ENCODE data around the gene TSPAN14. TPM values are rescaled to one million over a fixed set of nuclear protein-coding genes. Genes with fewer than 3 reads are reported as not detected.
"Not testable (repeated sequence)": the region's sequence is repeated elsewhere in the genome, so short reads cannot be mapped to it uniquely, and the experiment has no call there.

The TSPAN14 gene
- total RNA-seq, 1 donor from 2014 or later: 35.7 TPM

GRCh38 chr10:80530251-80530650 lies 76.1 kb downstream of the TSPAN14 start:
- DNase-seq: no peak

DNA sequence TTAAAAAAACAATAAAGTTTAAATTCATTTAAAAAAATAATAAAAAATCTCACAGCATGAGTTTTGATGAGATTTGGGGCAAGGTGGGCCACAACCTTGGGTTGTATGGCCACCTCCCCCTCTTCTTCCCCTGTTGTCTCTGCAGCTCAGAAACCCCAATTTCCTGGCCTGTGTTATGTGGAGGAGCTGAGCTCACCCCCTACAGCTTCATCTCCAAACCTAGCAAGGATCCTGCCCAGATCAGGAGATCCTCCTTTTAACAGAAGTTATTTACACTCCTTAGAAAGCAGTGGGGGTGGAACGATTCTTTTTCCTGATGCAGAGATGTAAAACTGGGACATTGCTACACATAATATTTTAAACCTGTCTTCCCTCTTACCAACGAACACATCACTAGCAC lies 76.7 kb downstream of the TSPAN14 start:
- DNase-seq: no peak

GRCh38 chr10:80532571-80532970 lies 78.5 kb downstream of the TSPAN14 start:
- no peak for DNase-seq

GRCh38 chr10:80534059-80534458 lies 79.9 kb downstream of the TSPAN14 start:
- not testable (repeated sequence) for DNase-seq

DNA sequence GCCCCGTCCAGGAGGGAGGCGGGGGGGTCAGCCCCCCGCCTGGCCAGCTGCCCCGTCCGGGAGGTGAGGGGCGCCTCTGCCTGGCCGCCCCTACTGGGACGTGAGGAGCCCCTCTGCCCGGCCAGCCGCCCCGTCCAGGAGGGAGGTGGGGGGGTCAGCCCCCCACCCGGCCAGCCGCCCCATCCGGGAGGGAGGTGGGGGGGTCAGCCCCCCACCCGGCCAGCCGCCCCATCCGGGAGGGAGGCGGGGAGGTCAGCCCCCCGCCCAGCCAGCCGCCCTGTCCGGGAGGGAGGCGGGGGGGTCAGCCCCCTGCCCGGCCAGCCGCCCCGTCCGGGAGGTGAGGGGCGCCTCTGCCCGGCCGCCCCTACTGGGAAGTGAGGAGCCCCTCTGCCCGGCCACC lies 80.5 kb downstream of the TSPAN14 start:
- DNase-seq: not testable (repeated sequence)

- no peak for DNase-seq
These were observed 81.7 kb downstream of the TSPAN14 start for GRCh38 chr10:80535671-80536360.

DNA sequence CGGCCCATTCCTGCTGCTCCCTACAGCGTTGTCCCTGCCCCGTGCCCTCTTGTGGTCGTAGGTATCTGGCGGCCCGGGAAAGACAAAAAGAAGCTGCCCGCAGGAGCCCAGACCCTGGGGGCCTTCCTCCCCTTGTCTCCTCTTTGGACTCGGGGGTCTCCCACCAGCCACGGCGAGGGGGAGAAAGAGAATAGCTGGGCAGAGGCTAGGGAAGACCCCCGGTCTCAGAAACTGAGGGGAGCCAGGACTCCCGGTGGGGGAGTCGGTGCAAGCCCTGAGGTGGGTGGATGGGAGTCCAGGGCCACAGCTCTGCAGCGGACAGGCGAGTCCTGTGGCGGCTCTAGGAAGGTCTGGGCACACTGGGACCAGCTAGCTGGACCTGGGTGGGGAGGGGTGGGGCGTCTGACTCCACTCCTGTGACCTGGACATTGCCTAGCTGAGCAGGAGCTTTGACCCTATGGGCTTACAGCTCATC lies 82.3 kb downstream of the TSPAN14 start:
- no peak for DNase-seq

DNA sequence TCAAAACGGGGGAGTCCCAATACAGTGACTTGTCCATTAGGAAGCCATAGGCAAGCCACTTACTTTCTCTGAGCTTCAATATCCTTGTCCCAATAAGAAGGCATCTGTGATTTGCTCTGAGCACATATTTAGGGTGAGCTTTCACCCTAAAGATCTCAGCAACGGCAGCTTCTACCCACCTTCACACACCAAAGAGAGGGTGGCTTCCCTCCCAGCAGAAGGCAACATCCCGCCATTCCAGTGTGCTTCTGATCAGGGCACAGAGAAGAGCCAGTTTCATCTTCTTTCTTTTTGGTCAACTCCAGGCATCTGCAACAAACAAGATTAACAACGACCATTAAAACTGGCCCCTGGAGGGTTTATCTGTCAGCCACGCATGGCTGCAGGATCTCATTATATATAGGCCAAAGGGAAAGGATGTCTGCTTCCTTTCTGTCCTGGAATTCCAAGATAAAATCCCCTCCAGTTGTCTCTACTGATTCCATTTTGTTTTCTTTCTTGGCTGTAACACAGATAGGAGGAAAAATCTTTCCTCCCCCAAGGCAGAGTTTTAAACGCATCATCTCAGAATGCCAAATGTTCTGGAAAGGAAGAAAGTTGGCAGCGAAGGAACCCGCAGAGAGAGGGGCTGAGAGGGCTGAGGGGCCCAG lies 83.1 kb downstream of the TSPAN14 start:
- no peak for DNase-seq

DNA sequence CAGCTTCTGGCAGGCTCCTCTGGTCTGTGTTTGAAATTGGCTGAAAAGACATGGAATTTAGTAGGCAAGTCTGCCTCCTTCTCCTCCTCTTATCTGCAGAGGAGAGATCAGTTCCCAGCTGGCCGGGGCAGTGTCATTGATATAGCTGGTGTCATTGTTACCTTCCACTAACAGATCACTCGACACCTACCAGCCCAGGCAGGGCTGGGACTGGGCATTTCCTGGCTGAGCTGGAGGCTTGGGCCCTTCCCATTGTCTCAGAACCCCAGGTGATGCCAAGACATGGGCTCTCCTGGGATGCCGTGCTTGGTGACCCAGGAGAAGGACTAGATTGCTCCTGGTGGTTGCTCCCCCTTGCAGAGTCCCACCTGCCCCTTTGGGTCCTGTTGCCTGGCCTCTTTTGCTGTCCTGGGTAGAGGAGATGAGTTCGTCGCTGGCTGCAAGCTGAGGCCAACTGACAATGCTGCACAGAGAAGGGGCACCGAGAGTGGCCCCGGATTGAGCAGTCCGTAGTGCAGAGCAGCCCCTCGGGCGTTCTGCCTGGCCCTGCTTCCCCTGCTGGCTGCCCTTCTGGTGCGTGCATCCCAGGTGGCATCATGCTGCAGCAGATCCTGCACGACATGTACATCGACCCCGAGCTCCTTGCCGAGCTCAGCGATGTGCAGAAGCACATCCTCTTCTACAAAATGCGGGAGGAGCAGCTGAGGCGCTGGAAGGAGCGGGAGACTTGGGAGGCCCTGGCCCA lies 83.8 kb downstream of the TSPAN14 start, which contains the start of gene SH2D4B:
TSS of gene SH2D4B (plus strand) at position 167 of the 745 bp plus-strand sequence. CDS start at position 597, 430 bp downstream.
- no peak for DNase-seq

- no peak for DNase-seq
These were observed 84.5 kb downstream of the TSPAN14 start for GRCh38 chr10:80538481-80539185.

- DNase-seq: no peak
These were observed 85.4 kb downstream of the TSPAN14 start for GRCh38 chr10:80539421-80540031.

- no peak for DNase-seq
These were observed 86.0 kb downstream of the TSPAN14 start for GRCh38 chr10:80540136-80540535.

DNA sequence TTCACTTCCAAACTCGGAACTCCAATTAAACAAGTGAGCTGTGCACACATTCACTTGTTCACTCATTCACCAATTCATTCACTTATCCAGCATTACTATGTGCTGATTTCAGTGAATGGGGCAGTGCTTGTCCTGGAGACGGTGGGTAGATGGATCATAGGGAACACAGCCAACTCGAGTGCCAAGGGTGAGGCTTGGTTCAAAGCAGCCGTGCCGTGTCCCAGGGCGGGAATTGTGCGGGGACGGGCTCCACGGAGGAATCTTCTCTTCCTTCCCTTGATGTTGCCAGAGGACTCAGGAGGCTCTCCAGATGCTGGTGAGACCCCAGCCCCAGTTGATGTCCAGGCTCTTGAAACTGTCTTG lies 86.5 kb downstream of the TSPAN14 start:
- DNase-seq: no peak

- no peak for DNase-seq
These were observed 87.1 kb downstream of the TSPAN14 start for GRCh38 chr10:80540981-80541750.

DNA sequence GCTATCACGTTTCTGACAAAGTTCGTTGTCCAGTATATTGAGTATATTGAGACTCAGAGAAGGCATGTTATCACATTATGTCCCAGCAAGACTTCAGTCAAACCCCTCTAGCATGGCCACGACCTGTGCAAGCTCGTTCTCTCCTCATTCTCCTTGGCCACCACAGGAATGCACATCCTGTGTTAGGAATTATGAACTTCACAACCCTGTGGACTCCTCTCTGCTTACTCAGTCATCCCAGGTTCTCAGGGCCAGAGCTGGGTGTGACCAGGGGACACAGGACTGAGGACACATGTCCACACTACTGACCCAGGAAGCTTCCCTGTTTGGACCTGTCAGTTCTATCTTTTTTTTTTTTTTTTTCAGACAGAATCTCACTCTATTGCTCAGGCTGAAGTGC lies 87.9 kb downstream of the TSPAN14 start:
- no peak for DNase-seq

DNA sequence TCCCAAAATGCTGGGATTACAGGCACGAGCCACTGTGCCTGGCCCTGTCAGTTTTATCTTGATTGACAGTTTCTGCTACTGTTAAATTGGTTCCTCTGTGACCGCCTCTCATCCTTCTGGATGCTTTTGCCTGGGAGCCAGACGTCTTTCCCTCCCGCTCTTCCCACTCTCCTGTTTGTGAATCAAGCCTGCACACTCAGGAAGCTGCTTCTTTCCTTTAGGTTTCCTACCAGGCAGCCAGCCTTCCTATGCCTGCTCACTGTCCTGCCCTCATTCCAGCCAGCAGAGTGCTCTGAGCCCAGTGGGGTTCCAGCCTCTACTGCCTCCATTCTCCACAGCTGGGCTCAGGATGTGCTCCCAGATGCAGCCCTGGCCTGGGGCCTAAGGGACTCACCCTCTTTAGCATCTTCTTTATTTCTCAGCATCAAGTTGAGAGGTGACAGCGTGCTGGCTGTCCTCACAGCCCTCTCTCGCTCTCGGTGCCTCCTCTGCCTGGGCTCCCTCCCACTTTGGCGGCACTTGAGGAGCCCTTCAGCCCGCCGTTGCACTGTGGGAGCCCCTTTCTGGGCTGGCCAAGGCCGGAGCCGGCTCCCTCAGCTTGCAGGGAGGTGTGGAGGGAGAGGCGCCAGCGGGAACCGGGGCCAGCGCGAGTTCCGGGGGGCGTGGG lies 88.7 kb downstream of the TSPAN14 start:
- DNase-seq: no peak

DNA sequence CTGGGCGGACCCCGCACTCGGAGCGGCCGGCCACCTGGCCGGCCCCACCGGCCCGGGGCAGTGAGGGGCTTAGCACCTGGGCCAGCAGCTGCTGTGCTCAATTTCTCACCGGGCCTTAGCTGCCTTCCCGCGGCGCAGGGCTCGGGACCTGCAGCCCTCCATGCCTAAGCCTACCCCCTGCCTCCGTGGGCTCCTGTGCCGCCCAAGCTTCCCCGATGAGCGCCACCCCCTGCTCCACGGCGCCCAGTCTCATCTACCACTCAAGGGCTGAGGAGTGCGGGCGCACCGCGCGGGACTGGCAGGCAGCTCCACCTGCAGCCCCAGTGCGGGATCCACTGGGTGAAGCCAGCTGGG lies 89.2 kb downstream of the TSPAN14 start:
- DNase-seq: not testable (repeated sequence)

DNA sequence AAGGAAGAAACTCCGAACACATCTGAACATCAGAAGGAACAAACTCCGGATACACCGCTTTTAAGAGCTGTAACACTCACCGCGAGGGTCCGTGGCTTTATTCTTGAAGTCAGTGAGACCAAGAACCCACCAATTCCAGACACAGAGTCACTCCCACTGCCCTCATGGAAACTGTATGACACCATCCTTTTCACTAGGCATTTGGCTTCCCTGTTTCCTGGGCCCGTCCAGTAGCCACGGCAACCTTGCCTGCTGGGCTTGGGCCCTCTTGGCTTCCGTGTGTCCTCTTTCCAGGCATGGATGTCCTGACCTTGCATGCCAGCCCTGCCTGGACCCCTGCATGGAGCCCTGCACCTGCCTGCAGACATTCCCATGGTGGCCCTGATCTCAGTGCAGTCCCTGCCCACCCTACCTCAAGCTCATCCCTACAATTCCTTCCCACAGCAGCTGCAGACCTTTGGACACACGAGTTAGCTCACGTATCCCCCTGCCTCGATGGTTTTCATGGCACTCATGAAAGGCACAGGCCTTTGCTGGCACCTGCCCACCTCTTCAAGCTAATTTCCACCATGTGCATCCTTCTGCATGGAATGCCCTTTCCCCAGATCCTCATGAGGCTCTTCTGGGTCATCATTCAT lies 90.3 kb downstream of the TSPAN14 start:
- DNase-seq: no peak

- no peak for DNase-seq
These were observed 91.3 kb downstream of the TSPAN14 start for GRCh38 chr10:80545258-80545881.

GRCh38 chr10:80552151-80552646 lies 98.1 kb downstream of the TSPAN14 start:
- DNase-seq: no peak

Measured in occipital lobe (tissue), 2 donors.